Activated CD8-positive, alpha-beta T cell treated with anti-CD3 and anti-CD28 coated beads for 36 hours (primary cell): ENCODE results near the gene ARIH2. TPM values are rescaled to one million over a fixed set of nuclear protein-coding genes. Genes with fewer than 3 reads are reported as not detected.
A peak's percentile ranks its signal among the peaks of the same experiment; 100 is the strongest.

Experiments
- ATAC-seq: fragments of 200-7000 bp; cut with Tn5 transposase; one replicate; pipeline ENCODE4 v1.10.0; 2021; ENCODE audit warnings: mild to moderate bottlenecking, moderate library complexity
- CTCF ChIA-PET: fragments of 350-600 bp; sonication (Branson Sonifier 250); formaldehyde crosslinking; loops from one replicate; lab custom pipeline; 2021; ENCODE audit warnings: antibody characterized with exemption; lab: Charles Lee
- POLR2A ChIA-PET: fragments of 350-600 bp; sonication (Branson Sonifier 250); formaldehyde crosslinking; loops from one replicate; lab custom pipeline; 2021; ENCODE audit warnings: antibody characterized with exemption; lab: Charles Lee
- DNase-seq: peaks from one replicate; pipeline ENCODE4 v3.0.0-alpha.2; 2020
- H3K27ac Mint-ChIP-seq: one replicate; pipeline ENCODE4 v1.8.0; 2021; ENCODE audit warnings: mild to moderate bottlenecking, mixed read lengths
- H3K27me3 Mint-ChIP-seq: one replicate; pipeline ENCODE4 v1.8.0; 2021; ENCODE audit warnings: mixed read lengths
- H3K36me3 Mint-ChIP-seq: one replicate; pipeline ENCODE4 v1.8.0; 2021; ENCODE audit warnings: low read depth, mixed read lengths
- H3K4me1 Mint-ChIP-seq: one replicate; pipeline ENCODE4 v1.8.0; 2021; ENCODE audit warnings: low read depth, mixed read lengths
- H3K4me3 Mint-ChIP-seq: one replicate; pipeline ENCODE4 v1.8.0; 2021; ENCODE audit warnings: mild to moderate bottlenecking, moderate library complexity, mixed read lengths
- H3K9me3 Mint-ChIP-seq: one replicate; pipeline ENCODE4 v1.8.0; 2021; ENCODE audit warnings: mixed read lengths
- CTCF ChIP-seq: fragments of 200-600 bp; IDR thresholded peaks from one replicate; pipeline ENCODE4 v1.8.0; 2022; ENCODE audit warnings: antibody characterized with exemption, mild to moderate bottlenecking
- intact Hi-C: fragments of 100-400 bp; cut with micrococcal nuclease; formaldehyde crosslinking; loops from one replicate; pipeline ENCODE4 v1.10.0; 2022
- total RNA-seq, 2 experiments: library from RNA; stranded (reverse); gene quantifications; one replicate each; pipeline ENCODE4 v1.2.3, GENCODE V29; 2021

The ARIH2 gene
- total RNA-seq, 2 experiments from 2014 or later = 98.2 to 115 TPM

- ATAC-seq (no peak), DNase-seq (no peak)
- Mint-ChIP-seq H3K27me3 (no peaks in the 10 kb centered on the region), H3K4me1 (peaks cover 13% of the 10 kb centered on the region), H3K36me3 (peaks cover 50% of the 10 kb centered on the region), H3K9me3 (no peaks in the 10 kb centered on the region), H3K4me3 (no peak overlapping the region), H3K27ac (no peak overlapping the region)
- ChIA-PET POLR2A (interaction anchor here (0.9 to 1.0 kb wide), 2 partner anchors 12 to 52 kb away, joined by 3 read pairs; partner anchors contain the start of gene ARIH2), CTCF (interaction anchor here (1.4 to 1.9 kb wide), 3 partner anchors 15 to 18 kb away, joined by 3 to 8 read pairs (median 5); no protein-coding TSS in a partner anchor)
- intact Hi-C loops = no loop called here
- TF ChIP-seq CTCF = no peak
Measured at GRCh38 chr3:48970586-48970985, 51.9 kb downstream of the ARIH2 start.

- H3K9me3 Mint-ChIP-seq = no peaks in the 10 kb centered on the region
- H3K4me3 Mint-ChIP-seq = no peak overlapping the region
- H3K36me3 Mint-ChIP-seq = peaks cover 52% of the 10 kb centered on the region
- no peaks in the 10 kb centered on the region for H3K27me3 Mint-ChIP-seq
- peak overlapping the region; percentile 60 for H3K27ac Mint-ChIP-seq
- no peaks in the 10 kb centered on the region for H3K4me1 Mint-ChIP-seq
- POLR2A ChIA-PET = interaction anchor here (0.8 to 1.1 kb wide), 2 partner anchors 15 to 129 kb away, joined by 3 read pairs; partner anchors contain the start of gene P4HTM
- intact Hi-C loops = no loop called here
- no peak for TF ChIP-seq CTCF
- CTCF ChIA-PET = interaction anchor here (1.3 to 1.7 kb wide), 2 partner anchors 13 to 43 kb away, joined by 3 to 5 read pairs; no protein-coding TSS in a partner anchor
- DNase-seq (no peak), ATAC-seq (no peak)
Measured at GRCh38 chr3:48974076-48974864, 55.6 kb downstream of the ARIH2 start.

GRCh38 chr3:48979451-48979850 lies 60.8 kb downstream of the ARIH2 start:
- Mint-ChIP-seq H3K27me3 (no peaks in the 10 kb centered on the region), H3K36me3 (peaks cover 47% of the 10 kb centered on the region), H3K27ac (no peak overlapping the region), H3K4me1 (no peaks in the 10 kb centered on the region), H3K9me3 (no peaks in the 10 kb centered on the region), H3K4me3 (no peak overlapping the region)
- intact Hi-C loops = no loop called here
- DNase-seq (no peak), ATAC-seq (no peak)
- ChIA-PET CTCF (no interaction called here), POLR2A (no interaction called here)
- no peak for TF ChIP-seq CTCF

DNA sequence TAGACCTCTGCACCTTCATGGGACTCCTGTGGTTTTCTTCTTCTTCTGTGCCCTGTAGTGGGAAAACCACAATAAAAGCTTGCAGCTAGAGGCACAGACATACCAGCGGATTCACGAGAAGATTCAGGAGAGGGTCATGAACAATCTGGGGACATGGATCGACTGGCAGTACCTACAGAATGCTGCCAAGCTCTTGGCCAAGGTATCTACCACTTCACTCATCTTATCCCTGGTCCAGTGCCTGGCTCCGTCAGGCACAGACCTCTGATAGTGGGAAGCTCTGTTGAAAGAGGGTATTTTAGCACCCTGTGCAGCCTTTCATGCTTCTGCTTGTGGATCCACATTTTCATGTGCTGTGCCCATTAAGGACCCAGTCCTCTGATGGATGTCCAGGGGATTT lies 61.7 kb downstream of the ARIH2 start:
- ATAC-seq = no peak
- intact Hi-C loops = no loop called here
- Mint-ChIP-seq H3K27me3 (no peaks in the 10 kb centered on the region), H3K4me3 (no peak overlapping the region), H3K9me3 (no peaks in the 10 kb centered on the region), H3K4me1 (no peaks in the 10 kb centered on the region), H3K27ac (no peak overlapping the region), H3K36me3 (peaks cover 42% of the 10 kb centered on the region)
- ChIA-PET POLR2A (no interaction called here), CTCF (no interaction called here)
- TF ChIP-seq CTCF = no peak
- no peak for DNase-seq

- no peaks in the 10 kb centered on the region for H3K27me3 Mint-ChIP-seq
- no peak for ATAC-seq
- no peak overlapping the region for H3K27ac Mint-ChIP-seq
- intact Hi-C loops = no loop called here
- no peak for TF ChIP-seq CTCF
- H3K4me3 Mint-ChIP-seq = no peak overlapping the region
- H3K9me3 Mint-ChIP-seq = no peaks in the 10 kb centered on the region
- DNase-seq = no peak
- ChIA-PET POLR2A (interaction anchor here (0.7 kb wide), 1 partner anchor 11 kb away, joined by 3 read pairs; no protein-coding TSS in a partner anchor), CTCF (no interaction called here)
- H3K36me3 Mint-ChIP-seq = peaks cover 36% of the 10 kb centered on the region
- peaks cover 3% of the 10 kb centered on the region for H3K4me1 Mint-ChIP-seq
Measured at GRCh38 chr3:48982016-48982415, 63.4 kb downstream of the ARIH2 start.
